Measurements from ENCODE around the gene SIPA1L2. TPM values are rescaled to one million over a fixed set of nuclear protein-coding genes. Genes with fewer than 3 reads are reported as not detected.
A peak's percentile ranks its signal among the peaks of the same experiment; 100 is the strongest.

SIPA1L2 gene
- total RNA-seq, 1 donor from 2014 or later = 61.5 TPM

DNA sequence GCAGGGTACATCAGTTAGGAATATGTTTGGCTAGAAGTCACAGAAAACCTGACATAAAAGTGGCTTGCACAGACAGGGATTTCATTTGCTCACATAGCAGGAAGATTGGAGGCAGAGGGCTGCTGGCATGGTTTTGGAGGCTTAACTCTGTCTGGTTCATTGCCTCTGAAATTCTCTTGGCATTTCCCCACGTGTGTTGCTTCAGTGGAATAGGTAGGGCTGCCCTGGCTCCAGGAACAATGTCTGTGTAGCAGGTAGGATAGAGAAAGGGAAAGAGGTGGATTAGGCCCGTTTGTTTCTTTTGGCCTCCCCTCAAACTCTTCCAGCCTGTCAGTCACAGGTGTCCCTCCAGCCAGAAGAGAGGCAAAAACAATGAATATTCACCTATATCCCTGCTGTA, 20.5 kb upstream of the SIPA1L2 start:
- intact Hi-C loops (cut with DNase I) = no loop called here
- ATAC-seq (no peak), DNase-seq (ENCODE audit: low spot score) (no peak)

GRCh38 chr1:232648316-232648715, 18.4 kb upstream of the SIPA1L2 start:
- ATAC-seq = no peak
- no peak for DNase-seq (ENCODE audit: low spot score)
- intact Hi-C loops (cut with DNase I) = no loop called here

- DNase-seq (ENCODE audit: low spot score) (no peak), ATAC-seq (no peak)
- intact Hi-C loops (cut with DNase I) = no loop called here
Measured at GRCh38 chr1:232644209-232644608, 14.3 kb upstream of the SIPA1L2 start.

GRCh38 chr1:232643251-232643650, 13.3 kb upstream of the SIPA1L2 start:
- intact Hi-C loops (cut with DNase I) = no loop called here
- no peak for DNase-seq (ENCODE audit: low spot score)
- ATAC-seq = no peak

GRCh38 chr1:232641507-232641906, 11.6 kb upstream of the SIPA1L2 start:
- no peak for ATAC-seq
- intact Hi-C loops (cut with DNase I) = no loop called here

DNA sequence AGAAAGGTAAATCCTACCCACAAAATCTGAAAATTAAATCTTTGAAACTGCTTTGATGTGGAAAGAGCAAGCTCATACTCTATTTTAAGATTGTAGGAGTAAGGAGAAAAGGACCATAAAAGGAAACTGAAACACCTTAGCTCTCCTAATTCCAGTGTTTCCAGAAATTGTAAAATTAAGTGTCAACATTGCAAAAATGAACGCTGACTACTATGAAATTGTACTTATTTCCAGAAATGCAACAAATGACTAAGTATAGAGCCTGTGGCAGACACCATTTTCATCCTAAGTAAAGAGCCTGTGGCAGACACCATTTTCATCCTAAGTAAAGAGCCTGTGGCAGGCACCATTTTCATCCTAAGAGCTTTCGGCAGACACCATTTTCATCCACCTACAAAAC, 6.9 kb upstream of the SIPA1L2 start:
- intact Hi-C loops (cut with DNase I) = loop anchor here (10.0 kb wide), 1 partner anchor 608 kb away; no protein-coding TSS in a partner anchor

More at GRCh38 chr1:232641507-232641906, 11.6 kb upstream of the SIPA1L2 start:
- no peak for DNase-seq (ENCODE audit: low spot score)

DNA sequence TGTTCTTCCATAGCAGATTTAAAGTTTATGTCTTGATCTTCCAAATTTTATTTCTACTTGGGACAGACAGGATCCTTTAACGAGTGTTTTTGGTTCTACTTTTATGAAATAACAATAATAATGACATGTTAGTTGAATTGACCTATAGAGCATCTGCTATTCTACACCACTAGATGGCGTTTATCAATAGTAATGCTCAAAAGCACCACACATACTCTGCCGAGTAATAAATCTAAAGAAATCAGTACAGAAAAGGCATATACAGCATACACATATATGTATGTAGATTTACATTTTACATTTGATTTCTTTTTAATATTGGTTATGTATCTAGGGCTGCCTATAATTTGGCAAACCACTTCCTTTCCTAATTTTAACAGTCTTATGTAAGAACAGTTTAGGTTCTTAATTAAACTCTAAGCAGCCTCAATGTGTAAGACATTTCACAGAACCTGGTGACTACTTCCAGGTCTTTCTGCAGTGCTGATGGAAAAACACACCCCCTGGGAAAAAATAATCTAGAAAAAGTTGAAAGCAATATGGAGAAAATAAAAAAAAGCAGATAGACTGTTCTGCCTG, 5.9 kb upstream of the SIPA1L2 start:
- DNase-seq (ENCODE audit: low spot score) = no peak
- intact Hi-C loops (cut with DNase I) = loop anchor here (10.0 kb wide), 1 partner anchor 609 kb away; no protein-coding TSS in a partner anchor

More for the DNA sequence above, 6.9 kb upstream of the SIPA1L2 start:
- ATAC-seq (no peak), DNase-seq (ENCODE audit: low spot score) (no peak)

GRCh38 chr1:232635279-232635678, 5.3 kb upstream of the SIPA1L2 start:
- intact Hi-C loops (cut with DNase I) = loop anchor here (10.0 kb wide), 1 partner anchor 610 kb away; no protein-coding TSS in a partner anchor
- no peak for DNase-seq (ENCODE audit: low spot score)
- no peak for ATAC-seq

More for the DNA sequence above, 5.9 kb upstream of the SIPA1L2 start:
- peak; percentile 78 for ATAC-seq

- intact Hi-C loops (cut with DNase I) = loop anchor here (10.0 kb wide), 1 partner anchor 611 kb away; no protein-coding TSS in a partner anchor
- DNase-seq (ENCODE audit: low spot score) (peak; percentile 68), ATAC-seq (no peak)
Measured at GRCh38 chr1:232634096-232634495, 4.2 kb upstream of the SIPA1L2 start.

GRCh38 chr1:232630894-232631195, 912 bp upstream of the SIPA1L2 start:
- DNase-seq (ENCODE audit: low spot score) (no peak), ATAC-seq (no peak)
- intact Hi-C loops (cut with DNase I) = loop anchor here (10.0 kb wide), 1 partner anchor 614 kb away; no protein-coding TSS in a partner anchor

GRCh38 chr1:232629250-232630046, 485 bp downstream of the SIPA1L2 start:
- DNase-seq (ENCODE audit: low spot score) (peak; percentile 76), ATAC-seq (peak; percentile 19)
- intact Hi-C loops (cut with DNase I) = loop anchor here (10.0 kb wide), 1 partner anchor 615 kb away; no protein-coding TSS in a partner anchor

DNA sequence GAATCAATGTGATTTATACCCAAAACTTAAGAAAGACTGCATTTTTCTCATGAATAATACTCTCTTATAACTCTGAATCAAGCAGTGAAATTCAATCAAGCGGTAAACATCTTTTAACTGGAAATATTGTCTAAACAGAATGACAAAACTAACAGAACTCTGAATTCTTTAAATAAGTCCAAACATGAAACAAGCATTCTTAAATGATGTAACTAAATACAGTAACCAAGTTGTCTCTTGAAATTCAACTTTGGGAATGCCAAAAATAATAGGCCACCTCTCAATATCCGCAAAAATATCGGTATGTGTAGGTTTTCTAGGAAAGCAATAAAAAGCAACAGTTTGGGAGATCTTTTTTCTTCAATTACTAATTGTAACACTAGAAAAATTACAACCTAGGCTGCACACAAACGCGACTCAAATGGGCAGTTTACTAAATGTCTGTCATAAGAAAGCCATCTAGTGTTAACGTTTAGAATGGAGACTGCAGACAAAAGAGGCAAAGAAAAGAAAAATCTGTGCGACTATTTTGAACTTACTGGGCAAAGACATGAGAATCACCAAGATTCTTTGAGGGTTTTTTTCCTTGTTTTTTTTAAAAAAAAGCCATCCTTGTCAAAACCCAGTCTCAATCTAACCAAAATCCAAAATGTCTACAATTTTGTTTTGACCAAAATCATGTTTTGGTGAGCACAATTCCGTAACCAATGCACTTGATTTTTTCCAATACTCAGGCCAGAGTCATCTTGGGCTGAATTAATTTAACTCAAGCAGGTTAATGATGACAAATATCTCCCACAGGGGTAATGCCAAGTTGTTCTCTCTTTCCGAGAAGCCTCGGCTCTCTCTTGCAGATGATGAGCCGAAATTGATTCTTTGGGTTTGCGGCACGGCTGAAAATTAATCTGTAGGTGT, 1.3 kb downstream of the SIPA1L2 start:
- peak; percentile 43 for ATAC-seq
- intact Hi-C loops (cut with DNase I) = no loop called here

DNA sequence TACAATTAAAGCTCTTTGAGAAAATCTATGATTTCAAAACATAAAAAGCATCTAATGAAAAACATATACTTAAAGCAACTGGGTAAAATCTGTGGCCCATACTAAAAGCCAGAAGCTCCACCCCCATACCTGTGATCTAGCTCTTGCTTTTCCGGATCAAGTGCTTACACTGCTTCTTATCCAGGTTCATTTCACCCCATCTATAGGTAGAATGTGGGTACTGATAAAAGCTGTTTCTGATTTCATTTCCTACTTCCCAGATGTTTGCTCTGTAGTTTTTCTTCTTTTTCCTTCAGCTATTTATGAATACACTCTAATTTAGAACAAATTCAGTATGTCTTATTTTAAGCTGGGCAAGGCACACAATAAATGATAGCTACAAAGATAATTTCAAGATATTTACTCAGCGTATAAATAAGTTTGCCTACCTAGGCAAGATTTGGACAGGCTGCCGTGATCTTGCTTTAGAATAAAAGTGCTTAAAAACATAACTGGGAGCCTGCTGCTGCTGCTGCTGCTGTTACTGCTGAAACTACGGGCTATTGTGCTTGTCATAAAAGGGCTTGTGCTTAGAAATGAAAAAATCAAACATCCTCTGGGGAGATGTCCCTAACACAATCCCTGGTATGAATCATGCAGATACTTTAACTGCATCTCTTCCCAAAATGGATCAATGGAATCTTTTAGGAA, 2.1 kb downstream of the SIPA1L2 start:
- ATAC-seq = no peak
- DNase-seq (ENCODE audit: low spot score) = no peak
- intact Hi-C loops (cut with DNase I) = no loop called here

More for the DNA sequence above, 1.3 kb downstream of the SIPA1L2 start:
- DNase-seq (ENCODE audit: low spot score) = no peak

DNA sequence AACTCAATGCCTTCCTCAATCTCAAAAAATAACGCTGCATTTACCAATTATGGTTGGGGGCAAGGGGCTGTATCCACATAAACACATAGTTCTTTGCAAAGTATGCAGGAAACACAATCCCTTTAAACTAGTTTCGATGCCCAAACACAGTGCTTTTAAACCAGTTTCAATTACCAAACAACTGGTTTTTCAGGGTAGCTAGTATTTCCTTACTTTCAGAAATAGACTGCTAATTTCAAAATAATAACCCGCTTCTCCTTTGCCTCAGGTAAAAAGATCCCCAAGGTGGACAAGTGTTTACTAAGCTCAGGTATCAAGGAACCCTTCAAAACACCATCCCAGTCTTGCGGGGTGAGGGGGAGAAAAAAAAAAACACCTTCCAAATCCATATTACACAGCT, 2.8 kb downstream of the SIPA1L2 start:
- intact Hi-C loops (cut with DNase I) = no loop called here
- no peak for DNase-seq (ENCODE audit: low spot score)

GRCh38 chr1:232626452-232626851, 3.5 kb downstream of the SIPA1L2 start:
- ATAC-seq = no peak
- intact Hi-C loops (cut with DNase I) = no loop called here
- no peak for DNase-seq (ENCODE audit: low spot score)

More for the DNA sequence above, 2.8 kb downstream of the SIPA1L2 start:
- ATAC-seq = no peak

- ATAC-seq (no peak), DNase-seq (ENCODE audit: low spot score) (no peak)
- intact Hi-C loops (cut with DNase I) = no loop called here
Measured at GRCh38 chr1:232625319-232625868, 4.5 kb downstream of the SIPA1L2 start.

DNA sequence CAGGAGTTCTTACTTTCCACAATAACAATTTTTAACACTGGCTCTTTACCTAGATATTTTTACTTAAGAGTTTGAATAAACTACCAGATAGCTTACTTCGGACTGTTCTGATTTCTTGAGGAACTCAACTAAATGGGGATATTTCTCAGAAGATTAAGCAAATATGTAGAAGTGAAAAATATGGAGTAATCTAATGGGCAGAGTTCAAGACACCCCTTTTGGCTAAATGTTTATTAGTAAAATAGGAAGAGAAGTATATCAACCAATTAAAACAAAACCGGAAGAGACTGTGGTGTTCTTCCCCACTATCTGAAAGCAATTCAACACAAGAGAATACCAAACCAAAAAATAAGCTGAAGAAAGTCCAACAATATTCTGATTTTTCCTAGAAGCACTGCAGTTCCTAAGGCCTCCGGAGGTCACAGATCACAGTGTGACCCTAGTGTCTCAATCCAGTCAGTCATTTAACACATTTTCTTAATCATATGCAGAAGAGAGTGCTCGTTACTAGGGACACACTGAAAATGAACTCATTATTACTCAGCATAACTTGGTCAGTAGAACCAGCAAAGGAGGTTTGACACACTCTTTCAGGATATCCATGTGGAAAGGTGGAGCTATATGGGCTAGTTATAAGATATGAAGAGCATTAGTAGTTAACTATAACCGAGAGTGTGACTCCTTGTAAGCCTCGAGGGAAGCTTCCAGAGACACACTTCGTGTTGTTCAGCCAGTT, 5.2 kb downstream of the SIPA1L2 start:
- intact Hi-C loops (cut with DNase I) = no loop called here
- ATAC-seq (no peak), DNase-seq (ENCODE audit: low spot score) (no peak)

DNA sequence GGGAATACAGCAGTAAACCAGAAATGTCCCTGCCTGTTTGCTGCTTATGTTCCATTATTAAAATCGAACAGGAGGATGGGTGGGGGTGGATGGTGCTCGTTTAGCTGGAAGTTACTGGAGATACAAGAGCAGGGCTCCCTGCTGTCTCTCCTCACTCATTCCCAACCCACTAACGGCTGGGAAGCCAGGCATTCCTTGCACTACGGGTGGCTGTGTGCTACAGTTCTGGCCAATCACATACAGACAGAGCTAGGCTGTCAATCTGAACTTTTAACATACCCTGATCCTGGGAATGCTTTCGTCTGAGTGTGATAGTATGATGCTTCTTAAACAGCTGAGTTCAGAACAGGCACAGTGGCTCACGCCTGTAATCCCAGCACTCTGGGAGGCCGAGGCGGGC, 7.0 kb downstream of the SIPA1L2 start:
- ATAC-seq (no peak), DNase-seq (ENCODE audit: low spot score) (no peak)
- intact Hi-C loops (cut with DNase I) = no loop called here
